Aorta (tissue), 5 donors: ENCODE measurements around the gene SMIM28. TPM values are rescaled to one million over a fixed set of nuclear protein-coding genes. Genes with fewer than 3 reads are reported as not detected.

Experiments
- ATAC-seq: fragments of 200-7000 bp; cut with Tn5 transposase; one replicate; pipeline ENCODE4 v1.9.1; 2022; ENCODE audit warnings: moderate library complexity; ENCODE audit not compliant: low FRiP score
- DNase-seq, 2 donors: peaks; one replicate each; pipeline ENCODE4 v3.0.0-alpha.2; 2020
- H3K27ac ChIP-seq, 2 donors: one replicate each; pipeline ENCODE4 v1.5.1; 2013; ENCODE audit warnings: low read length in 2 of 2, mild to moderate bottlenecking in 2 of 2, moderate library complexity in 2 of 2, control low read depth in 1 of 2, inconsistent platforms in 1 of 2, low read depth in 1 of 2
- H3K27me3 ChIP-seq, 2 donors: one replicate each; pipeline ENCODE4 v1.6.1; 2013; ENCODE audit warnings: control low read depth in 1 of 2, low read length in 1 of 2, mild to moderate bottlenecking in 1 of 2, moderate library complexity in 1 of 2; ENCODE audit not compliant: insufficient read depth in 2 of 2, control insufficient read depth in 1 of 2
- H3K36me3 ChIP-seq, 2 donors: one replicate each; pipeline ENCODE4 v1.6.1; 2013; ENCODE audit warnings: control low read depth in 1 of 2, low read length in 1 of 2, mild to moderate bottlenecking in 1 of 2; ENCODE audit not compliant: insufficient read depth in 2 of 2, control insufficient read depth in 1 of 2
- H3K4me1 ChIP-seq, 2 donors: one replicate each; pipeline ENCODE4 v1.6.1; 2013; ENCODE audit warnings: low read length in 2 of 2, control low read depth in 1 of 2, mild to moderate bottlenecking in 1 of 2, moderate library complexity in 1 of 2; ENCODE audit not compliant: insufficient read depth in 2 of 2, control insufficient read depth in 1 of 2
- H3K4me3 ChIP-seq, 2 donors: one replicate each; pipeline ENCODE4 v1.5.1; 2013; ENCODE audit warnings: low read length in 2 of 2, control low read depth in 1 of 2, mild to moderate bottlenecking in 1 of 2
- H3K9me3 ChIP-seq: one replicate; pipeline ENCODE4 v1.6.1; 2013; ENCODE audit warnings: mild to moderate bottlenecking, low read length; ENCODE audit not compliant: control insufficient read depth
- WGBS, 2 donors: extraction: QIAGEN DNeasy Blood & Tissue Kit; methylation state at CpG; one replicate each; pipeline ENCODE4 v1.1.7; 2013; 5-methylcytosine and 5-hydroxymethylcytosine counted together
- intact Hi-C, 2 donors: fragments of 100-400 bp; cut with DNase I; formaldehyde crosslinking; loops; one replicate each; pipeline versions ENCODE4 v1.14.2 to v1.15.0; 2022
- polyA plus RNA-seq, 2 donors: library from polyadenylated mRNA; stranded (reverse); fragments of 200-250 nt; gene quantifications; one replicate each; pipeline ENCODE4 v1.2.3, GENCODE V29; 2013
- total RNA-seq, 2 donors: library from RNA; stranded (reverse); fragmentation: NEBNext Ultra II Directional; extraction: Animal tissue kit (Norgen Biotek cat#: 25700); gene quantifications; one replicate each; pipeline ENCODE4 v1.2.1, GENCODE V29; 2021
- donor health status: healthy with polysubstance abuse.
- donor health status: Bipolar disorder and iron deficiency.
- donor health status: DM: no; HTN: no; CAD: no.
- donor health status: DM: no; HTN: no; CAD: no.
- donor health status: DM: yes; HTN: yes; CAD: no.

Gene SMIM28
- total and polyA plus RNA-seq, 4 donors: not detected

GRCh38 chr6:138428944-138429598 is 51.4 kb downstream of the SMIM28 start:
- DNase-seq: no peak
- intact Hi-C loops: loop anchor here (5.0 kb wide), 2 partner anchors 93 to 338 kb away; no protein-coding TSS in a partner anchor
- Histone ChIP-seq H3K4me3 (no peak overlapping the region), H3K27ac (no peak overlapping the region), H3K36me3 (no peaks in the 10 kb centered on the region), H3K9me3 (no peaks in the 10 kb centered on the region), H3K4me1 (no peaks in the 10 kb centered on the region), H3K27me3 (no peaks in the 10 kb centered on the region)
- 32 to 38% methylated on average over 8 of the region's 8 CpGs for WGBS, 2 donors
- peak; percentile 54 for ATAC-seq

- no peaks in the 10 kb centered on the region for H3K9me3 ChIP-seq
- DNase-seq (no peak), ATAC-seq (no peak)
- H3K4me3 ChIP-seq: no peak overlapping the region
- H3K4me1 ChIP-seq: no peaks in the 10 kb centered on the region
- intact Hi-C loops: loop anchor here (2.0 to 10.0 kb wide), 5 partner anchors 88 to 338 kb away; no protein-coding TSS in a partner anchor
- no peaks in the 10 kb centered on the region for H3K27me3 ChIP-seq
- WGBS, 2 donors: 87 to 91% methylated on average over 12 of the region's 12 CpGs
- no peaks in the 10 kb centered on the region for H3K36me3 ChIP-seq
- no peak overlapping the region for H3K27ac ChIP-seq
Observed at GRCh38 chr6:138429761-138430160, 52.1 kb downstream of the SMIM28 start.

- intact Hi-C loops: loop anchor here (2.0 to 10.0 kb wide), 3 partner anchors 87 to 164 kb away; no protein-coding TSS in a partner anchor
- H3K9me3 ChIP-seq: no peaks in the 10 kb centered on the region
- H3K36me3 ChIP-seq: no peaks in the 10 kb centered on the region
- H3K27ac ChIP-seq: no peak overlapping the region
- no peaks in the 10 kb centered on the region for H3K27me3 ChIP-seq
- ATAC-seq: peak; percentile 32
- no peaks in the 10 kb centered on the region for H3K4me1 ChIP-seq
- H3K4me3 ChIP-seq: no peak overlapping the region
- 62 to 67% methylated on average over 28 to 29 of the region's 29 CpGs for WGBS, 2 donors
- no peak for DNase-seq
Observed at GRCh38 chr6:138430361-138431145, 52.8 kb downstream of the SMIM28 start.

- WGBS, 2 donors: 91 to 93% methylated on average over 19 of the region's 19 CpGs
- no peaks in the 10 kb centered on the region for H3K36me3 ChIP-seq
- H3K4me3 ChIP-seq: no peak overlapping the region
- DNase-seq (no peak), ATAC-seq (no peak)
- H3K4me1 ChIP-seq: no peaks in the 10 kb centered on the region
- H3K9me3 ChIP-seq: no peaks in the 10 kb centered on the region
- no peaks in the 10 kb centered on the region for H3K27me3 ChIP-seq
- no peak overlapping the region for H3K27ac ChIP-seq
- intact Hi-C loops: loop anchor here (2.0 to 10.0 kb wide), 3 partner anchors 86 to 163 kb away; no protein-coding TSS in a partner anchor
Observed at GRCh38 chr6:138431256-138432062, 53.8 kb downstream of the SMIM28 start.

GRCh38 chr6:138432063-138432356 is 54.3 kb downstream of the SMIM28 start:
- H3K27ac ChIP-seq: no peak overlapping the region
- WGBS, 2 donors: 96 to 97% methylated on average over 11 of the region's 11 CpGs
- H3K9me3 ChIP-seq: no peaks in the 10 kb centered on the region
- intact Hi-C loops: loop anchor here (5.0 to 10.0 kb wide), 2 partner anchors 85 to 163 kb away; no protein-coding TSS in a partner anchor
- H3K36me3 ChIP-seq: no peaks in the 10 kb centered on the region
- DNase-seq (no peak), ATAC-seq (peak; percentile 51)
- H3K4me3 ChIP-seq: no peak overlapping the region
- H3K4me1 ChIP-seq: no peaks in the 10 kb centered on the region
- H3K27me3 ChIP-seq: no peaks in the 10 kb centered on the region

Other genes with a start within 250 kb of the SMIM28 start
- gene ARFGEF3, start 216.0 kb upstream of the SMIM28 start, total RNA-seq: 1 to 10 TPM; 1.6 to 2.5 TPM
- under 1 TPM; 0.10 to 0.13 TPM for gene ARFGEF3, start 216.0 kb upstream of the SMIM28 start, polyA plus RNA-seq
- gene PBOV1, start 159.4 kb upstream of the SMIM28 start, total RNA-seq: not detected
- not detected for gene PBOV1, start 159.4 kb upstream of the SMIM28 start, polyA plus RNA-seq
- 10 to 100 TPM; 58.6 to 68.0 TPM for gene HEBP2, start 26.3 kb downstream of the SMIM28 start, total RNA-seq
- 10 to 100 TPM; 13.3 to 22.8 TPM for gene HEBP2, start 26.3 kb downstream of the SMIM28 start, polyA plus RNA-seq
- gene NHSL1, start 121.6 kb downstream of the SMIM28 start, total RNA-seq: 10 to 100 TPM; 10.9 to 25.2 TPM
- gene NHSL1, start 121.6 kb downstream of the SMIM28 start, polyA plus RNA-seq: 1 to 10 TPM in 1 of 2 donors, under 1 TPM in 1; 0.56 to 5.4 TPM